Upper lobe of left lung (tissue), 6 donors: Measurements from ENCODE around the gene SLCO4A1. TPM values are rescaled to one million over a fixed set of nuclear protein-coding genes. Genes with fewer than 3 reads are reported as not detected.
"Not testable (repeated sequence)": the region's sequence is repeated elsewhere in the genome, so short reads cannot be mapped to it uniquely, and the experiment has no call there.

ENCODE experiments used
- ATAC-seq, 2 donors: fragments of 200-7000 bp; cut with Tn5 transposase; one replicate each; pipeline ENCODE4 v1.9.1; 2022; ENCODE audit warnings: mild to moderate bottlenecking in 2 of 2, moderate library complexity in 2 of 2; ENCODE audit not compliant: low FRiP score in 2 of 2
- DNase-seq, 2 donors: peaks; one replicate each; pipeline ENCODE4 v3.0.0-alpha.2; 2019 to 2020
- H3K27ac ChIP-seq, 4 donors: fragments of 200-600 bp; sonication (generic); one replicate each; pipeline ENCODE4 v1.5.1; 2016 to 2019
- H3K27me3 ChIP-seq, 4 donors: fragments of 200-600 bp; sonication (generic); one replicate each; pipeline ENCODE4 v1.5.1; 2017 to 2019
- H3K36me3 ChIP-seq, 4 donors: fragments of 200-600 bp; sonication (generic); one replicate each; pipeline ENCODE4 v1.5.1; 2016 to 2019
- H3K4me1 ChIP-seq, 4 donors: fragments of 200-600 bp; sonication (generic); one replicate each; pipeline ENCODE4 v1.5.1; 2018 to 2019
- H3K4me3 ChIP-seq, 4 donors: fragments of 200-600 bp; sonication (generic); one replicate each; pipeline ENCODE4 v1.5.1; 2017 to 2019; ENCODE audit warnings: mild to moderate bottlenecking in 2 of 4, moderate library complexity in 1 of 4
- H3K9me3 ChIP-seq, 4 donors: fragments of 200-600 bp; sonication (generic); one replicate each; pipeline ENCODE4 v1.5.1; 2018 to 2019
- CTCF ChIP-seq, 6 experiments: fragments of 450-650 bp in 4 of 6; fragments of 200-600 bp in 2 of 6; sonication (generic) in 2 of 6; IDR thresholded peaks; one replicate each; pipeline ENCODE4 v1.5.1; 2016 to 2019; ENCODE audit warnings: antibody characterized with exemption in 6 of 6
- EP300 ChIP-seq, 4 donors: sonication (generic); formaldehyde crosslinking; IDR thresholded peaks; one replicate each; pipeline ENCODE4 v1.5.1; 2017; ENCODE audit warnings: antibody characterized with exemption in 4 of 4, control low read depth in 2 of 4
- POLR2A ChIP-seq, 4 donors: fragments of 450-650 bp; IDR thresholded peaks; one replicate each; pipeline ENCODE4 v1.5.1; 2016 to 2017; ENCODE audit warnings: antibody characterized with exemption in 4 of 4, mild to moderate bottlenecking in 2 of 4
- POLR2AphosphoS5 ChIP-seq, 2 donors: sonication (generic); formaldehyde crosslinking; IDR thresholded peaks; one replicate each; pipeline ENCODE4 v1.5.1; 2017; ENCODE audit warnings: antibody characterized with exemption in 2 of 2
- WGBS, 2 donors: methylation state at CpG; one replicate each; pipeline ENCODE4 v1.1.5; 2017 to 2018; 5-methylcytosine and 5-hydroxymethylcytosine counted together
- total RNA-seq, 6 donors: library from RNA; depleted of rRNA in 4 of 6; stranded (reverse); fragments of >200 nt in 4 of 6; gene quantifications; one replicate each; pipeline versions ENCODE4 v1.1.0 to v1.2.1, GENCODE V29; 2016 to 2021
- donor health status: DM: no; HTN: no; CAD: no; lungs with moderate emphysema.
- donor health status: DM: no; HTN: yes; CAD: no; lungs with severe emphysema.

SLCO4A1 gene
- total RNA-seq, 6 donors from 2014 or later, result 39.9 to 86.7 (median 49.1) TPM

- H3K9me3 ChIP-seq, result no peaks in the 10 kb centered on the region
- H3K27ac ChIP-seq, result peak overlapping the region; percentile 97 to 99 (median 98)
- no peak overlapping the region for H3K4me3 ChIP-seq
- no peaks in the 10 kb centered on the region for H3K27me3 ChIP-seq
- H3K36me3 ChIP-seq, result no peaks in the 10 kb centered on the region
- ATAC-seq, result peak in 1 of 2 donors; percentile 55
- DNase-seq, result peak in 1 of 2 donors; percentile 81
- TF ChIP-seq POLR2A (IDR thresholded peaks at IDR 0.05) (peak in 1 of 4 donors; percentile 61), CTCF (IDR thresholded peaks at IDR 0.05) (no peak), POLR2AphosphoS5 (IDR thresholded peaks at IDR 0.05) (peak in 1 of 2 donors; percentile 13), EP300 (IDR thresholded peaks at IDR 0.05) (no peak)
- peaks cover 53 to 59% (median 55%) of the 10 kb centered on the region in 4 donors for H3K4me1 ChIP-seq
- 84 to 92% methylated on average over 24 to 32 of the region's 32 CpGs for WGBS, 2 donors
Observed at GRCh38 chr20:62624719-62625453, 17.4 kb upstream of the SLCO4A1 start.

GRCh38 chr20:62625516-62625915 lies 16.8 kb upstream of the SLCO4A1 start:
- 95 to 96% methylated on average over 18 to 21 of the region's 21 CpGs for WGBS, 2 donors
- H3K27ac ChIP-seq, result peak overlapping the region; percentile 97 to 99 (median 98)
- no peaks in the 10 kb centered on the region for H3K27me3 ChIP-seq
- no peak for TF ChIP-seq CTCF (IDR thresholded peaks at IDR 0.05)
- TF ChIP-seq POLR2A (IDR thresholded peaks at IDR 0.05), result no peak
- no peak for TF ChIP-seq EP300 (IDR thresholded peaks at IDR 0.05)
- no peak for TF ChIP-seq POLR2AphosphoS5 (IDR thresholded peaks at IDR 0.05)
- no peaks in the 10 kb centered on the region for H3K36me3 ChIP-seq
- peaks cover 49 to 55% (median 52%) of the 10 kb centered on the region in 4 donors for H3K4me1 ChIP-seq
- DNase-seq (peak in 1 of 2 donors; percentile 78), ATAC-seq (no peak)
- H3K9me3 ChIP-seq, result no peaks in the 10 kb centered on the region
- H3K4me3 ChIP-seq, result no peak overlapping the region

DNA sequence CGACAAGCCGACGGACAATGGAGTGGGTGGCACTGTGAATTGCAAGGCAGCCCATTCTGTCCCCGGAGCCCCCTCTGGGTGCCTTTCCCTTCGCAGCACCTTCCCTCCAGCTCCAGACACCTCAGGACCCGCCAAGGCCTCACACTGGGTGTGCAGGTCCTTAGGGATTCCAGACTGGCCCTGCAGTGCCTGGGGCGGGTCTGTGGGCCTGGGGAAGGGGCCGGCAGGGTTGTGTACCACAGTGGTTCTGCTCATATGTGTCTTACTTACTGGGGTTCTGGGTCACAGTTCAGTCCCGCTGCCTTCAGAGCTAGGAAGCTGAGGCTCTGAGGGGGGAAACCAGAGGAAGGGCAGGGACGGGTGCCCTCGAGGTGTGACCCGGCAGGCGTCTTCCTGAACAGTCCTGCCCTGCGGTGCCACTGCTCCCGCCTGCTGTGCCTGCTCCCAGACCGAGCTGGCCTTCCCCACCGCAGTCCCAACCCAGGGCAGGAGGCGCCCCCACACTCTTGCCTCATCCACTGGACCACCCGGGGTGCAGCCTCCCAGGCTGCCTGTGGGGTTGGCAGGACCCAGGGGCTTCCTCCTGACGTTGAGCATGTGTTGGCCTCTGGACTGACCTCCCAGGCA lies 16.3 kb upstream of the SLCO4A1 start:
- peak in 1 of 2 donors; percentile 57 for DNase-seq
- WGBS, 2 donors, result 75% methylated on average over 20 of the region's 20 CpGs; no CpG with 5 or more reads in 1 of the 2 donors
- no peak for TF ChIP-seq POLR2A (IDR thresholded peaks at IDR 0.05)
- no peak for TF ChIP-seq POLR2AphosphoS5 (IDR thresholded peaks at IDR 0.05)
- TF ChIP-seq CTCF (IDR thresholded peaks at IDR 0.05), result no peak
- no peak for TF ChIP-seq EP300 (IDR thresholded peaks at IDR 0.05)

GRCh38 chr20:62627425-62627824 lies 14.9 kb upstream of the SLCO4A1 start:
- H3K36me3 ChIP-seq, DNase-seq, H3K27ac ChIP-seq, H3K4me3 ChIP-seq, H3K9me3 ChIP-seq, H3K27me3 ChIP-seq, ATAC-seq: not testable (repeated sequence)
- 95 to 100% methylated on average over 1 of the region's 1 CpG for WGBS, 2 donors
- peaks cover 42 to 44% (median 43%) of the 10 kb centered on the region in 4 donors for H3K4me1 ChIP-seq

More for the DNA sequence above, 16.3 kb upstream of the SLCO4A1 start:
- ATAC-seq, result no peak
- no peak overlapping the region for H3K4me3 ChIP-seq
- H3K27me3 ChIP-seq, result no peaks in the 10 kb centered on the region
- H3K36me3 ChIP-seq, result no peaks in the 10 kb centered on the region
- H3K4me1 ChIP-seq, result peaks cover 46 to 55% (median 52%) of the 10 kb centered on the region in 4 donors
- no peaks in the 10 kb centered on the region for H3K9me3 ChIP-seq
- peak overlapping the region in 3 of 4 donors; percentile 97 to 99 (median 98) for H3K27ac ChIP-seq

DNA sequence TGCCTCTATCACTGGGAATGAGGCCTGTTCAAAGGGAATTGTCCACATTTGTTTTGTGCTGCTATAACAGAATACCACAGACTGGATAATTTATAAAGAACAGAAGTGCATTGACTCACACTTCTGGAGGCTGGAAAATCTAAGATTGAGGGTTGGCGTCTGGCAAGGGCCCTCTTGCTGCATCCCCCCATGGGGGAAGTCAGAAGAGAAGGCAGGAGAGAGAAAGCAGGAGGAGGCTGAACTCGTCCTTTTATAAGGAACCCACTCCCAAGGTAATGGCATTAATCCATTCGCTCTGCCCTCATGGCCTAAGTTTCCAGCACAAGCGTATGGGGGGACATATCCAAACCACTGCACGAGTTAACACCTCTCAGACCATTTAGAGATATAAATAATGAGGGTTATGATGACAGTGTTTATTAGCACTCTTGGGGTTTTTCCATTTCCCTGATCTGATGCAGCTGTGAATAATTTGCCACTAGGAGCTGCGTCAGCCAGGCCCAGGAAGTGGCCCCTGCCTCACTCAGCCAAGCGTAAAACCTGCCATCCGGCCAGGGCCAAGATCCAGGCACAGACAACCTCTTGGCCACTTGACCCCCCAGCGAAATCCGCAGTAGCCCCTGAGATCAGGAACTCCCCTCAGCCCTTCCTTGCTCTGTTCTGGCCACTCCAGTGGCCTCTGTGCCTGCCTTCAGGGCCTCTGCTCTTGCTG lies 14.2 kb upstream of the SLCO4A1 start:
- Histone ChIP-seq H3K4me3 (no peak overlapping the region), H3K9me3 (no peaks in the 10 kb centered on the region), H3K4me1 (peaks cover 36 to 42% (median 39%) of the 10 kb centered on the region in 4 donors), H3K27ac (no peak overlapping the region), H3K27me3 (no peaks in the 10 kb centered on the region), H3K36me3 (no peaks in the 10 kb centered on the region)
- no peak for DNase-seq
- WGBS, 2 donors, result 70% methylated on average over 10 of the region's 10 CpGs
- no peak for ATAC-seq
- TF ChIP-seq POLR2A (IDR thresholded peaks at IDR 0.05) (no peak), EP300 (IDR thresholded peaks at IDR 0.05) (no peak)
